ENCODE measurements around the gene MIPEP. TPM values are rescaled to one million over a fixed set of nuclear protein-coding genes. Genes with fewer than 3 reads are reported as not detected.

The MIPEP gene
- total and polyA plus RNA-seq, 2 donors (not counting 1 experiment from before 2014, with no cell fraction given), result 90.0 to 92.5 TPM

DNA sequence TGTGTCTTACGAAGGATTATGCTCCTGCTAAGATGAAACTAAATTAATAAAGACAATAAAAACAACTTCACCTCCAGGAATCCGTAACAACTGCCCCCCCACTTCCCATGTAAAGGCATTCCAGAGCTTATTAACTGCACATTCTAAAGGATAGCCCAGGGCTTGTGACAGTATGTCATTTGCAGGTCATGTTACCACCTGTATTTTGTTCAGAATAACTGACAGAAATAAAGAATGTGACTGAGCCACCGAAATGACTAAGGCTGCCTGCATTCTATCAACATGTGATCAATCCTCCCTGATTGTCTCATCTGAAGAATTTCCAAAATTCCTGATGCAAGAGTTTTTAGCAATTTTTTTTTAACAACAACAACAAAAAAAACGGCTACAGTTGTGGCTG lies 117.2 kb downstream of the MIPEP start:
- Histone ChIP-seq H3K27ac (ENCODE audit: insufficient read depth, low read length) (no peak overlapping the region), H3K79me2 (ENCODE audit: control insufficient read depth, insufficient read depth, low read length) (no peaks in the 10 kb centered on the region), H3K4me1 (ENCODE audit: control insufficient read depth, extremely low read depth, insufficient read depth, low read length) (peaks cover 7% of the 10 kb centered on the region), H3K27me3 (ENCODE audit: control insufficient read depth, insufficient read depth, low read length) (no peaks in the 10 kb centered on the region), H3K9ac (ENCODE audit: insufficient read depth, low read length) (no peak overlapping the region), H3K4me3 (replicated peaks in 1 of 4; ENCODE audit: control extremely low read depth in 1 of 4, insufficient read depth in 1 of 4, low read depth in 3 of 4, low read length in 4 of 4) (no peak overlapping the region), H3K9me3 (ENCODE audit: control insufficient read depth, insufficient read depth, low read depth, low read length) (no peaks in the 10 kb centered on the region), H4K20me1 (ENCODE audit: control insufficient read depth, extremely low read depth, insufficient read depth, low read length) (no peaks in the 10 kb centered on the region), H3K36me3 (ENCODE audit: control insufficient read depth, insufficient read depth, low read length) (no peaks in the 10 kb centered on the region), H3K4me2 (ENCODE audit: extremely low read depth, insufficient read depth, low read length) (no peak overlapping the region), H2AFZ (ENCODE audit: low read length) (no peak overlapping the region)
- peak; percentile 19 to 33 for DNase-seq (ENCODE audit: low read depth in 2 of 2)
- TF ChIP-seq, protein P1, sequence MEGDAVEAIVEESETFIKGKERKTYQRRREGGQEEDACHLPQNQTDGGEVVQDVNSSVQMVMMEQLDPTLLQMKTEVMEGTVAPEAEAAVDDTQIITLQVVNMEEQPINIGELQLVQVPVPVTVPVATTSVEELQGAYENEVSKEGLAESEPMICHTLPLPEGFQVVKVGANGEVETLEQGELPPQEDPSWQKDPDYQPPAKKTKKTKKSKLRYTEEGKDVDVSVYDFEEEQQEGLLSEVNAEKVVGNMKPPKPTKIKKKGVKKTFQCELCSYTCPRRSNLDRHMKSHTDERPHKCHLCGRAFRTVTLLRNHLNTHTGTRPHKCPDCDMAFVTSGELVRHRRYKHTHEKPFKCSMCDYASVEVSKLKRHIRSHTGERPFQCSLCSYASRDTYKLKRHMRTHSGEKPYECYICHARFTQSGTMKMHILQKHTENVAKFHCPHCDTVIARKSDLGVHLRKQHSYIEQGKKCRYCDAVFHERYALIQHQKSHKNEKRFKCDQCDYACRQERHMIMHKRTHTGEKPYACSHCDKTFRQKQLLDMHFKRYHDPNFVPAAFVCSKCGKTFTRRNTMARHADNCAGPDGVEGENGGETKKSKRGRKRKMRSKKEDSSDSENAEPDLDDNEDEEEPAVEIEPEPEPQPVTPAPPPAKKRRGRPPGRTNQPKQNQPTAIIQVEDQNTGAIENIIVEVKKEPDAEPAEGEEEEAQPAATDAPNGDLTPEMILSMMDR (conservative IDR thresholded peaks at IDR 0.05 in 1 of 2, IDR thresholded peaks at IDR 0.05 in 1 of 2; ENCODE audit: low read depth in 1 of 2, low read length in 2 of 2), result no peak
- no peak for TF ChIP-seq EZH2 (IDR thresholded peaks at IDR 0.05; ENCODE audit: low read length, missing control alignments)

DNA sequence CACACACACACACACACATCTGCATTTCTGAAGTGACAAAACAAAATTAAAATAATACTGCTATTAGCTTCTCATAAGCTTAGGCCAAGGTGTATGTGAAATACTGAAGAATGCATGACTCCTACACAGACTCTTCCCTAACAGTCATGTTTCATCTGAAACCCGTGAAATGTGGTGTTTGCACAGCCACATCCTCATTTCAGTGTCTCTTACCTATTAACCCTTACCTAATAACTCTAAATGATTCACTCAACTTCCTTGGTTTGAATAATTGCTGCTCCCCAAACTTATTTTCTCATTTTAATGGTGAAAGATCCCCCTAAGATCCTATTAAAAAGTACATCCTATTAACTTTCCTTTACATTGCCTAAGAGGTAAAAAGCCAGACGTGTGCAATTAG lies 117.6 kb downstream of the MIPEP start:
- Histone ChIP-seq H3K9ac (ENCODE audit: insufficient read depth, low read length) (no peak overlapping the region), H3K79me2 (ENCODE audit: control insufficient read depth, insufficient read depth, low read length) (no peaks in the 10 kb centered on the region), H3K27me3 (ENCODE audit: control insufficient read depth, insufficient read depth, low read length) (no peaks in the 10 kb centered on the region), H4K20me1 (ENCODE audit: control insufficient read depth, extremely low read depth, insufficient read depth, low read length) (no peaks in the 10 kb centered on the region), H3K4me3 (replicated peaks in 1 of 4; ENCODE audit: control extremely low read depth in 1 of 4, insufficient read depth in 1 of 4, low read depth in 3 of 4, low read length in 4 of 4) (no peak overlapping the region), H3K9me3 (ENCODE audit: control insufficient read depth, insufficient read depth, low read depth, low read length) (no peaks in the 10 kb centered on the region), H3K4me2 (ENCODE audit: extremely low read depth, insufficient read depth, low read length) (no peak overlapping the region), H3K36me3 (ENCODE audit: control insufficient read depth, insufficient read depth, low read length) (no peaks in the 10 kb centered on the region), H2AFZ (ENCODE audit: low read length) (no peak overlapping the region), H3K27ac (ENCODE audit: insufficient read depth, low read length) (no peak overlapping the region), H3K4me1 (ENCODE audit: control insufficient read depth, extremely low read depth, insufficient read depth, low read length) (peaks cover 7% of the 10 kb centered on the region)
- TF ChIP-seq, protein P1 (conservative IDR thresholded peaks at IDR 0.05 in 1 of 2, IDR thresholded peaks at IDR 0.05 in 1 of 2; ENCODE audit: low read depth in 1 of 2, low read length in 2 of 2), result no peak
- TF ChIP-seq EZH2 (IDR thresholded peaks at IDR 0.05; ENCODE audit: low read length, missing control alignments), result no peak
- DNase-seq (ENCODE audit: low read depth in 2 of 2), result no peak

DNA sequence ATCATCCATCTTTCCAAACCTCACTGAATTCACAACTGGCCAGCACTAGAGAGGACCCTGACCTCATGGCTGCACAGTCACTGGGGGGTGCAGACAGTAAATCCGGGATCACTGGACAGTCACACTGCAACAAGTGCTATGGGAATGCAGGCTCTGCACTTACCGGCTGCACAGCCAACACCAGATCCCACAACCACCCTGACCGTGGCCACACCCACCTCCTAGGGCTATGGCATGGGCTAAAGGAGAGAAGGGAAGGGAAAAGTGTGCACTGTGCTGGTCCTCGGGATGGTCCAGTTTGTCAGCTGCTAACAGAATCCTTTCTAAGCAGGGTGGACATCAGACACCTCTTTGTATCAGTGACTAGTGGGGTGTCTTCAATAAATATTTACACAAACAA lies 118.2 kb downstream of the MIPEP start:
- no peak for DNase-seq (ENCODE audit: low read depth in 2 of 2)
- Histone ChIP-seq H3K9me3 (ENCODE audit: control insufficient read depth, insufficient read depth, low read depth, low read length) (no peaks in the 10 kb centered on the region), H3K36me3 (ENCODE audit: control insufficient read depth, insufficient read depth, low read length) (no peaks in the 10 kb centered on the region), H2AFZ (ENCODE audit: low read length) (no peak overlapping the region), H3K4me1 (ENCODE audit: control insufficient read depth, extremely low read depth, insufficient read depth, low read length) (peaks cover 7% of the 10 kb centered on the region), H4K20me1 (ENCODE audit: control insufficient read depth, extremely low read depth, insufficient read depth, low read length) (no peaks in the 10 kb centered on the region), H3K79me2 (ENCODE audit: control insufficient read depth, insufficient read depth, low read length) (no peaks in the 10 kb centered on the region), H3K4me2 (ENCODE audit: extremely low read depth, insufficient read depth, low read length) (no peak overlapping the region), H3K27ac (ENCODE audit: insufficient read depth, low read length) (no peak overlapping the region), H3K9ac (ENCODE audit: insufficient read depth, low read length) (no peak overlapping the region), H3K4me3 (replicated peaks in 1 of 4; ENCODE audit: control extremely low read depth in 1 of 4, insufficient read depth in 1 of 4, low read depth in 3 of 4, low read length in 4 of 4) (no peak overlapping the region), H3K27me3 (ENCODE audit: control insufficient read depth, insufficient read depth, low read length) (no peaks in the 10 kb centered on the region)
- no peak for TF ChIP-seq EZH2 (IDR thresholded peaks at IDR 0.05; ENCODE audit: low read length, missing control alignments)
- TF ChIP-seq, protein P1 (conservative IDR thresholded peaks at IDR 0.05 in 1 of 2, IDR thresholded peaks at IDR 0.05 in 1 of 2; ENCODE audit: low read depth in 1 of 2, low read length in 2 of 2), result no peak
